HG03378 (cell line): ENCODE measurements around the gene LRRC8D.

ENCODE experiments used
- ATAC-seq: cut with Tn5 transposase; IDR thresholded peaks from one replicate; pipeline ENCODE4 v1.9.1; 2021; ENCODE audit warnings: mild to moderate bottlenecking, moderate library complexity; ENCODE audit not compliant: unreplicated experiment

LRRC8D gene

DNA sequence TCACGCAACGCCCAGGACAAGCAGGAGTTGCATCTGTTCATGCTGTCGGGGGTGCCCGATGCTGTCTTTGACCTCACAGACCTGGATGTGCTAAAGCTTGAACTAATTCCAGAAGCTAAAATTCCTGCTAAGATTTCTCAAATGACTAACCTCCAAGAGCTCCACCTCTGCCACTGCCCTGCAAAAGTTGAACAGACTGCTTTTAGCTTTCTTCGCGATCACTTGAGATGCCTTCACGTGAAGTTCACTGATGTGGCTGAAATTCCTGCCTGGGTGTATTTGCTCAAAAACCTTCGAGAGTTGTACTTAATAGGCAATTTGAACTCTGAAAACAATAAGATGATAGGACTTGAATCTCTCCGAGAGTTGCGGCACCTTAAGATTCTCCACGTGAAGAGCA lies 113.6 kb downstream of the LRRC8D start:
- no peak for ATAC-seq

DNA sequence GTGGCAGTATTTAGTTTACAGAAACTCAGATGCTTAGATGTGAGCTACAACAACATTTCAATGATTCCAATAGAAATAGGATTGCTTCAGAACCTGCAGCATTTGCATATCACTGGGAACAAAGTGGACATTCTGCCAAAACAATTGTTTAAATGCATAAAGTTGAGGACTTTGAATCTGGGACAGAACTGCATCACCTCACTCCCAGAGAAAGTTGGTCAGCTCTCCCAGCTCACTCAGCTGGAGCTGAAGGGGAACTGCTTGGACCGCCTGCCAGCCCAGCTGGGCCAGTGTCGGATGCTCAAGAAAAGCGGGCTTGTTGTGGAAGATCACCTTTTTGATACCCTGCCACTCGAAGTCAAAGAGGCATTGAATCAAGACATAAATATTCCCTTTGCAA lies 114.4 kb downstream of the LRRC8D start:
- ATAC-seq, result no peak

DNA sequence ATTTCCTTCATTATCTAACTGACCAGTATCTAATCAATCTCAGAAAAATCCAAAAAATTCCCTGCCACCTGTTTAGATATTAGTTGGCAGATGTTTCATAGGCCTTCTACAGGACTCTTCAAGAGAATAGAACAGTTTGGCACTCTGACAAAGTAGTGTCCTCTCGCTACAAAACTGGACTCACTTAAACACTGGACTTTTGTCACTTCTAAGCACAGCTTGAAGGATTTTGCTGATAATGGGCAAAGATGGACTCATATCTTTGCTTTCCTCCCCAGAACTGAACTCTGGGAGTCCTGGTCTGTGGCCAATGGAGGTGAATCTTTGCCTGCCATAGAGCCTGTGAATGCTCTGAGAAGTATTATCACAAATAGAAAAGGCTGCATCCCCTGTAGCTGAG lies 115.9 kb downstream of the LRRC8D start:
- no peak for ATAC-seq

DNA sequence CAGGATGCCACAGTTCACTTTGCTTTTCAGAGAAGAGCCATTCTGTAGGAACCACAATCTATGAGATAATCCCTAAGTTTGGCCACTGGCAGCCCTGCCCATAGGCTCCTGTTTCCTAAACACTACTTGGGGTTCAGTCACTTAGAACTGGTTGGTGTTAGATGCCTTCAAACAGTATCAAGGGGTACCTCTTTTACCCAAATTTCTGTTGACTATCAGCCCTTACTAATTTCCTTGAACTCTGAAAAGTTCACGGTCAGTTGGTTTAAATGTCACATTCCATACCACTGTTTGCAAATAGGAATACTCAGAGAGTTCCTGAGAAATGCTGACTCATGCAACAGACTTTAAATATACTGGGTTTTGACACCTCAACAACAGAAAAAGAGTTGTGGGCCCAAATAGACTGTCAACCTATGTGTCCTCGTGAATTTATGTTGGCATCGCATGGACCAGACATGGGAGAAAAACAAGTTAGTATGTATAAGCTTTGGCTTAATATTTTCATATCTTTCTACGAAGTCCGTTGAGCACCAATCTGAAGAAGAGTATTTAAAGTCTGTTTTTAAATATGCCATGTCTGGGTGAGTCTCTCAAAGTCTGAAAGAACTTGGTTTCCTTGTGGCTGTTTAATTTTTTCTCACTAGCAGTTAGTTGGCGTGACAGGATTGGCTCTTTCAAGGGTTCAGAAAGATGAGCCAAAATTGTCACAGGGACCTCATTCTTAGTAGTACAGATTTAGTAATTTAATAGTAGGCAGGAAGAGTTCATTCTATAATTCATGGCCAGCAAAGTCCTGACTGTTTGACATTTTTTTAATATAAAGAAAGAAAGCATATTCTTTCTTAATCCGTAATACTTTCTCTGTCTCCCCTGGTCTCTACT lies 117.6 kb downstream of the LRRC8D start:
- no peak for ATAC-seq

DNA sequence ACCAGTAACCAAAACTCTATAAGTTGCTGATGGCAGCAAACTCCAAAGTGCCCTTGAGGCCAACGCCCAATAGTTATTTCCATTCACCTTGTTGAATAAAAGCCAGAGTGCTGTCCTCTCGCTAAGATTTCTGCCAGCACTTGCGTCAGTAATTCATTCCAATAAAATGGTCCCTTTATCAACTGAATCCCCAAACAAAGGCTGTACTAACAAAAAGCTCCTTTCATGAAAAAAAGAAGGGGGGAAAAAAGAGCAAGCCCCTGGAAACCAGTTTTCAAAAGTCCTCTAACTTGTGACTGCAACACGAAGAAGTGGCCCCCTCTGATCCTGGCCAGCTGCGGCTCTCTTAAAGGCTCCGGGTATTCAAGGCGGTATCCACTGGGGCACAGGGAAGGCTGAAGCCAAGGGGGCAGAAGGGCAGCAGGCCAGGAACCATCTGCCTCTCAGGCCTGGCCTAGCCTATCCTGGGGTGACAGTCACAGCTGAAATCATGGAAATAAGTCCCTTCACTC lies 118.3 kb downstream of the LRRC8D start:
- ATAC-seq, result no peak

DNA sequence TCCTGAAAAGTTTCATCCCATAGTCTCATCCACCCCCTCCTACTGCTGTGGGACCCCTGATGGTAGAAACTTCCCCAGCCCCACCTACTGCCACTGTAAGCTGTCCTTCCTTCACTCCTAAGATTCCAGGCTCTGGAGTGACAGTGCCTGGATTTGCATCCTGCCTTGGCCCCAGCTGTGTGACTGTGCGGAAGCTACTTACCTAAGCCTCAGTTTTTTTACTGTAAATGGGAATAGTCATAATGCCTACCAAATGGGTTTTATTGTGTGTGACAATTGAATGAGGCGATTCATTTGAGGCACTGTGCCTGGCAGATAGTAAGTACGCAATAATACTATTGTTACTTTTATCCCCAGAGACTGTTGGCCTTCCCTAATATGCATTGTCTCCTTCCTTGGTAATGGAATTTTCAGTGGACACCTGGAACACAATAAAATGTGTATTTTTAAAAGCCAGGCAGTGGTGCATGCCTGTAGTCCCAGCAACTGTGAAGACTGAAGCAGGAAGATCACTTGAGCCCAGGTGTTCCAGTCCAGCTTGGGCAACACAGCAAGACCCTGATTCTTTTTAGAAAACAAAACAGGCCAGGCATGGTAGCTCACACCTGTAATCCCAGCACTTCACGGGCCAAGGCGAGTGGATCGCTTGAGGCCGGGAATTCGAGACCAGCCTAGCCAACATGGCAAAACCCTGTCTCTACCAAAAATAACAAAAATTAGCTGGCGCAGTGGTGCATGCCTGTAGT lies 119.0 kb downstream of the LRRC8D start:
- no peak for ATAC-seq

DNA sequence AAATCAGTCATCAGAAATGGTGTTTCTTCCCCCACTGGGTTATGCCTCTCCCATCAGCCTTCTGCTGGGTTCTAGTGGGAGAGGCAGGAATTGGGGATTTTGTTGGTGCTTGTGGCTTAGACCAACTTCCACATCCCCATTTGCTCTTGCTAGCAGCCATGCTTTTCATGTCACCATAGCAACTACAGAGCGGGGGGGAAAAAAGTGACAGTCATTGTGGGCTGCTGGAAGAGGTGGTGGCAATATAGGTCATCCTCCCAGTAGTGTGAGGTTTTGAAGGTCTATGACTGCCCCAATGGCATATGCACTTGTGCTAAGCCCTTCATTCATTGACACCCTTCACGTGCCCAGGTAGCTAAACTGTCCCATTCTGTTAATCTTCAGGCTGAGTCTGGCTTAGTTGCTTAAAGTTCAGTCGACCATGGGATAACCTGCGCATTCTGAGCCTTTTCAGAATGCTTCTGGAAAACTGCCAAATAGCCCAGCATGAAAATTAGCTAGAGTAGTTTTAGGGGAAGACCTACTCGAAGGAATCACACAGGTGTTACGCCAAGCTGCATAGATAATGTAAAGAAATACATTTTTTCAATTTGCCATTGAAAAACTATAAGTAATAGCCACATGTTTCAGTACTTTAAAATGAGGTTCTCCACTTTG lies 120.4 kb downstream of the LRRC8D start:
- no peak for ATAC-seq

DNA sequence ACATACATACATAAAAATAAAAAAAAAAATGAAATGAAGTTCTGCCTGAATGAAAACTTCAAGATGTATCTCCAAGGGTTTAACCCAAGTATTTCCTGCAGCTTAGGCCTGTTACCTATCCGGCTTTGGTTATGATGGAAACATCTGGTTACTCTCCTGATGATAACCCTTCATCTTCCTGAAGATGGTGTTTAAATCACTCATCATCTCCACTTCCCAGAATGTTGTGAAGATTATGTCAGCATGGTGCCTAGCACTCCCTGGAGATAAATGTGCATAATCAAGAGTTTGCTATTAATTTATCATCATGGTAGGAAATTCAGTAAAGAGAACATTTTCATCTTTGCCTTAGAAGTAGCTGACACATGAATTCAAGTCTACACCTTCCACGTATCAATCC lies 121.2 kb downstream of the LRRC8D start:
- no peak for ATAC-seq

DNA sequence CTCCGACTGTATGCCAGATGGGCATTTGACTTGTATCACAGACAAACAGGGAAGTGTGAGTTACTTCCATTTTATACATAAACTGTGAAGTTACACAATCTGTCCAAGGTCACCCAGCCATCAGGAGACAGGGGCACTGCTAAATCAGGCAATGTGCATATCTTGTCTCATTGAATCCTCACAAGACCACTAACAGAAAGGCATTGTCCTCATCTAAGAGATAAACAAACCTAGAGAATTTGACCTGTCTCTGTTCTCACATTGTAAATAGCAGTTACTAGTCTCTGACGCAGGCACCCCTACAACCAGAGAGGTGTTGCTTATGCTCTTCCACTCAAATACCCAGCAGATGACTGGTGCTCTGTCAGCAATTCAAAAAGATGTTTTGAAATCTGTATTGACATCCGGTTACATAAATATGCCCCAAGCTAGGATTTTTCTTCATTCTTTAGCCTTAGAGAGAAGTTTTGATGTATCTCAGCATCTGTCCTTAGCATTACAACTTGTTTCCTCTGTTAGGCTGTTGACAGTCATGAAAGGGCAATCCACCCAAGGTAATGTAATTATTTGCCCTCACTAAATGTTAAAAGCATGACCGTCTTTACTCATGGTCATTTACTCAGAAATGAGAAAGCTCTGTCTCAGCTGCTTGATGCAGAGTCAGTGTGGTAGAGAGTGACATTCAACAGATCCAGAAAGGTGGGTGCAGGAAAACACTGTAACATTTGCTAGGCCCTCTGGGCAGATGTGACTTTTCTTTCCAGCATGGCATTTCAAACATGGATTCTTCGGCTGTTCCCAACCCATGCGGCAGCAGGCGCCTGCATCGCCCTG lies 122.2 kb downstream of the LRRC8D start:
- no peak for ATAC-seq

DNA sequence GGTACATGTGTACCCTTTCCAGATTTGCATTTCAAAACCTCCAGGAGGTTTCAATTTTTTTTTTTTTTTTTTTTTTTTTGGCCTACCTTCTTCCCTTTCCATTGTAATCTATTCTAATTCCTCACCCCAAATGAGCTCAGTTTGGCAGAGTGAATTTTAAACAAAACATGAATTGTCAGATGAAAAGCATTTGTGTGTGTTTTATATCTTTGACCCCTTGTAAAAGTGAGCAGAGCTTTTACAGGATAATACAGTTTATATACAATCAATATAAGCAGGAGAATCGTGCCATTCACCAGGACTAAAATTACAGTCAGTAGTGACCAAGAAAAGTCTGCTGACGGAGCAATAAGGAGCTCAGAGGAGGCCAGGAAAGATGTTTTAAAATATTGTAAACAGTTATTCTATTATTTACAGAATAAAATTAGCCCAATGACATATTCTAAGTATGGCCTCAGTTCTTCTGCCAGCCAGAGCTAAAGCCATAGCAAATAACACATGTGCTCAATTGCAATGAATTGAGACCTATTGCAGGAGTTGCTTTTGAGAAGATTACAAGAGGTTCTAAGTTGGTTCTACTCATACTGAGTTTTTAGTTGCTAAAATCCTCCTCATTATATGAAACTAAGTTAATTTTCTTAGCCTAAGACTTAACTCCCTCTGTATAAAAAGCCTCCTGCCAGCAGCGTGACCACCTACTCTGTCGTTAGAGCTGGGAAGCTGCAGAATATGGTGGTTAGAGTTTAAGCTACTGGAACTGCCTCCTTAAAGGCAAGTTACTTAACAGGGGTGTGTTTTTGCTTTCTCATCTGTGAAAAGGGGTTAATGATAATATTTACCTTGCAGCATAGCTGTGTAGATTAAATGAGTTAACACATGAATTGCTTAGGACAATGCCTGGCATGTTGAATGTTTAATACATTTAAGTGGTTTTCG lies 123.3 kb downstream of the LRRC8D start:
- ATAC-seq, result no peak

DNA sequence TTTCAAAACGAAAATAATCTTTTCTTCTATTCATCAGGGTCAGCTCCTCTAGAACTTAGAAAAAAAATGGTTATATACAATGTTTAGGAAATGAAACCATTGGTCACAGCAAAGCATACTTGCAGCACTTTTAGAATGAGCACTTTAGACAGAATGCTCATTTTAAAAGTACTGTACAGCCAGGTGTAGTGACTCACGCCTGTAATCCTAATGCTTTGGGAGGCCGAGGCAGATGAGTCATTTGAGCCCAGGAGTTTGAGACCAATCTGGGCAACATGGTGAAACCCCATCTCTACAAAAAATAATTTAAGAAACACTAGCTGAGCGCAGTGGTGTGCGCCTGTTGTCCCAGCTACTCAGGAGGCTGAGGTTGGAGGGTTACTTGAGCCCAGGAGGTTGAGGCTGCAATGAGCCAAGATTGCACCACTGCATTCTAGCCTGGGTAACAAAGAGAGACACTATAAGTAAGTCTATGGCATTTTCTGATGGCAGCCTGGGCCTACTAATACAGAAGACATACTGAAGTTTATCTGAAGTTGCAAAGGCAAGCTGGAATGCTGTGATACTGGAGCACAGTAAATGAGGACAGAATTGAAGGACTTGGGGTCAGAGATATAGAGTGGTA lies 125.1 kb downstream of the LRRC8D start:
- ATAC-seq, result peak; percentile 93

DNA sequence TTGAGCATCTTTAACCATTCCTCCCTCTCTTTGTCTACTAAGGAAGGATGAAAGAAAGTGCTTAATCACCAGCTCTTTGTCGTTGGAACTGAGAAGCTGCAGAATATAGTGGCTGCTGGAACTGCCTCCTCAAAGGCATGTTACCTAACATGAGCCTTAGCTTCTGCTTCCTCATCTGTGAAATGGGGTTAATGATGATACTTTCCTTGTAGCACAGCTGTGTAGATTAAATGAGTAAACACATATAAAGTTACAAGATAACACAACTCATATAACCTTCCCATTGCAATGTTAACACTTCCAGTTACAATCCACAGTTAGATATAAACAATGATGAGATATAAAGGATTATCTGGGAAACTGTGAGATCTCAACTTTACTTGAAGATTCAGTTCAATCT lies 125.7 kb downstream of the LRRC8D start:
- ATAC-seq, result no peak

DNA sequence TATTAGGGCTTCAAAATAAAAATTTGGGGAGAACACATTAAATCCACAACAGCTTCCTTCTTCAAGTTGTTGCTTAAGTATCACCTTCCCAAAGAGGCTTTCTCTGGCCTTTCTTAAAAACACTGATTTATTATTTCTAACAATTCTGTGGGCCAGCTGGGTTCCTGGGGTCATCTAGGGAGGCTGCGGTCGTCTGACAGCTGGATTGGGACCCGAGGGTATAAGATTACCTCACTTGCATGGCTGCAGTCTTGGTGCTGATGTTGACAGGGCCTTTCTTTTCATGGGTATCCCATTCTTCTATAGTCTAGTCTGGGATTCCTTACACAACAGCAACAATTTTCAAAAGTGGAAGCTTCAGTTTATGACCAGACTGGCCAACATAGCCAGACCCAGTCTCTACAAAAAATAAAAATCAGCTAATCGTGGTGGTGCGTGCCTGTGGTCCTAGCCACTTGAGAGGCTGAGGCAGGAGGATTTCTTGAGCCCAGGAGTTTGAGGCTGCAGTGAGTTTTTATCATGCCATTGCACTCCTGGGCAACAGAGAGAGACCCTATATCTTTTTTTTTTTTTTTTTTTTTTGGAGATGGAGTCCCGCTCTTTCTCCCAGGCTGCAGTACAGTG lies 128.0 kb downstream of the LRRC8D start:
- no peak for ATAC-seq

DNA sequence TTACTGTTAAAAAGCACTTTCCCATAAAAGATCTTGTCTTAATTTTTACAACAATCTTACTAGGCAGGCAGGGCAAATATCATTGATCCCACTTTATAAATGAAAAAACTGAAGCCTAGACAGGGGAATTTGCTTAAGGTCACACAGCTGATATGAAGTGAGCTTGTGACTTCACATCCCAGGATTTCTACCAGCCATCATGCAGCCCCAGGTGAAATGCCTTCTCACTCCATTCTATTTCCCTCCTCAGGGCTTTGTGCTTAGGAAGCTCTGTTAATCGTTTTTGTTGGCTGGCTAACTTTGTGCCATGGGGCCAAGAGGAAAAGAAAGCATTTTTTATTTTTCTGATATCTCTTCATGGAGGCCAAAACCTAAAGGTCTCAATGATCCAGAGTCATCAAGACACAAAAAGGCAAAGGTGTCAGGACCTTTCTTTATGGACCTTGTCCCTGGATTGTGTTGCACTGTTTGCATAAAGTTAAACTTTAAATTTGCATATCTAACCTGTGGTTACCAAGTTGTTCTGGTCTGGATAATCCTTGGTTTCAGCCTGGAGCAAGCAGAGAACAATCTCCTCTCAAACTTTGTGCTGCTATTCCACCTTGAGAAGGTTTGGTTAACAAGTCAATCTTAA lies 129.3 kb downstream of the LRRC8D start:
- ATAC-seq, result no peak

DNA sequence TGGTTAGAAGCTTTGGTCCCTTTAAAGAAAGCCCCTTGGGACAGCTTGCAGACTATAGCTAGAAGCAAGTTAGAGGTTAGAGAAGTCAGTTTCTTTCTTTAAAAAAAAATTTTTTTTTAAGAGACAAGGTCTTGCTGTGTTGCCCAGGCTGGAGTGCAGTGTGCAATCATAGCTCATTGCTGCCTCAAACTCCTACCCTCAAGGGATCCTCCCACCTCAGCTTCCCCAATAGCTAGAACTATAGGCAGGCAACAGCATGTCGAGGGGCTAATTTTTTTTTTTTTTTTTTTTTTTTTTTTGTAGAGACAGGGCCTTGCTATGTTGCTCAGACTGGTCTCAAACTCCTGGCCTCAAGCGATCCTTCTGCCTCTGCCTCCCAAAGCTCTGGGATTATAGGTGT lies 129.9 kb downstream of the LRRC8D start:
- ATAC-seq, result no peak

DNA sequence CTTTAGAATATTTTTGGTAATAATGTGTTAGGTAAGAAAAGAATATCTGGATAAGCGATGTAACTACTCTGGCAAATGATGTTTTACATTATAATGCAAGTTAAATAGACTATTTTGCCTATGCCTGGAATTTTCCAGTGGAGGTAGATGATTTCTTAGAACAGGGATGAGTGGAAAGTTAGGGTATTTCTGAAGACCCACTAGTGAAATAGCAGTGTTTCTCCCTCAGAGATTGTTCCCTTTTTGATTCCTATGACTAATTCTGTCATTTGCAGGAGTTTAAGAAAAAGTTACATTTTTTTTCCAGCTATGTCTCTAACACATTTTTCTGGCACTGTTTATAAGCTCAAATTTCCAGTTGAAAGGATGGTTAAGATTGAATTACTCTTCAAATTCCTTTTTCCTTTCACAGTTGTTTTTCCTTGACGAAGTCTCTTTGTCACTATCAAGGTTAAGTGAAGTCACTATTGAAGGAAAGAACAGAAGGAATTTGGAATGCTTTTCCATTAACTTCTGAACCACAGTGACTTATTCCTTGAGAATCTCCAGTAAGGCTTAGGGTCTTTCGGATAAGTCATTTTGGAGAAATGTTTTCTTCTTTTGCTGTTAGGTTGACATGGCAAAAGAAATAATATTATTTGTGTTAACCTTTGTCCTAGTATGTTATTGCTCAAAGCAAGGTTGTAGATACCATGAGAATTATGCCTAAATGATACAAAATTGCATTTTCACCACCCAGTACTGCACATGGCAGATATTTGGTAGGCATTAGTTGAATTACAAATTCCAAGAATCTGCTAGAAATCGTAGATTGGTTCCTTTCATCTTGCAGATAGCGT lies 131.2 kb downstream of the LRRC8D start:
- ATAC-seq, result no peak

DNA sequence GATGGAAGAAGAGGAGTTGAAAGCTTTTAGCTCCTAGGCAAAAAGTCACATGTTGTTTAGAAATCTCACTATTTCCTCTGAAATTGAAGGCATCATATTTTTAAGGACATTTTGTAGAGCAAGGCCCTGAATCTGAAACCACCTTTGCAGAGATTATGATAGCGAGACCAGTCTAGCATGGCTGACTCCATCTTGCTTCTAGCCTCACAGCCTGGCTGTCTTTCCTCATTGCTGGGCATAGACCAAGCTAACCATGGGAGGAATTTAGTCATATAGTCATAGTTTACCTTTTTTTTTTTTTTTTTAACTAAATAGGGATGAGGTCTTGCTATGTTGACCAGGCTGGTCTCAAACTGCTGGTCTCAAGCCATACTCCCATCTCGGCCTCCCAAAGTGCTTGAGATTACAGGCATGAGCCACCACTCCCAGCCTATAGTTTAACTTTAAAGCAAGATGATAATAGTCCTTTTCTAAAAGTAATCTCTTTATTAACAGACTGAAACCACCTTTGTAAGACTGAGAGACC lies 131.8 kb downstream of the LRRC8D start:
- no peak for ATAC-seq
